ENCODE results near the gene GPR171. TPM values are rescaled to one million over a fixed set of nuclear protein-coding genes. Genes with fewer than 3 reads are reported as not detected.

The GPR171 gene
- total RNA-seq, 1 experiment from 2014 or later, result 0.17 TPM

GRCh38 chr3:151226825-151227224 lies 23.8 kb upstream of the GPR171 start:
- H3K4me1 Mint-ChIP-seq, result peaks cover 25% of the 10 kb centered on the region
- H3K4me3 Mint-ChIP-seq, result no peak overlapping the region
- CTCF ChIA-PET, result interaction anchor here (0.6 to 2.6 kb wide), 4 partner anchors 8 to 58 kb away, joined by 3 to 7 read pairs (median 4); partner anchors contain the start of gene P2RY14
- POLR2A ChIA-PET, result interaction anchor here (0.5 kb wide), 1 partner anchor 107 kb away, joined by 5 read pairs; no protein-coding TSS in a partner anchor
- ATAC-seq (no peak), DNase-seq (ENCODE audit: low spot score) (no peak)
- H3K9me3 Mint-ChIP-seq, result peaks cover 13% of the 10 kb centered on the region
- H3K27ac Mint-ChIP-seq, result no peak overlapping the region
- TF ChIP-seq ZNF423 (CRISPR knock-in tag; IDR thresholded peaks at IDR 0.05), result no peak
- no peak for TF ChIP-seq TCF7 (CRISPR knock-in tag; IDR thresholded peaks at IDR 0.05; ENCODE audit: low read depth)
- TF ChIP-seq MYBL2 (CRISPR knock-in tag; IDR thresholded peaks at IDR 0.05), result no peak
- no peak for TF ChIP-seq TEAD1 (CRISPR knock-in tag; IDR thresholded peaks at IDR 0.05)
- no peak for TF ChIP-seq JUN (CRISPR knock-in tag; IDR thresholded peaks at IDR 0.05)
- TF ChIP-seq ATF3 (CRISPR knock-in tag; conservative IDR thresholded peaks at IDR 0.05), result no peak
- H3K36me3 Mint-ChIP-seq, result peaks cover 12% of the 10 kb centered on the region
- H3K27me3 Mint-ChIP-seq (ENCODE audit: low read depth), result no peaks in the 10 kb centered on the region

GRCh38 chr3:151226088-151226563 lies 23.1 kb upstream of the GPR171 start:
- TF ChIP-seq ELF4 (CRISPR knock-in tag; IDR thresholded peaks at IDR 0.05; ENCODE audit: low read depth) (no peak), ZBTB43 (CRISPR knock-in tag; IDR thresholded peaks at IDR 0.05) (no peak), CDX4 (CRISPR knock-in tag; IDR thresholded peaks at IDR 0.05; ENCODE audit: borderline replicate concordance) (no peak), EMX1 (CRISPR knock-in tag; IDR thresholded peaks at IDR 0.05) (no peak), MLX (CRISPR knock-in tag; IDR thresholded peaks at IDR 0.05) (no peak), JUN (CRISPR knock-in tag; IDR thresholded peaks at IDR 0.05) (no peak), SOX15 (CRISPR knock-in tag; IDR thresholded peaks at IDR 0.05) (no peak), AFF4 (CRISPR knock-in tag; IDR thresholded peaks at IDR 0.05; ENCODE audit: borderline replicate concordance) (no peak), NFATC4 (CRISPR knock-in tag; IDR thresholded peaks at IDR 0.05) (no peak), SMAD3 (CRISPR knock-in tag; IDR thresholded peaks at IDR 0.05; ENCODE audit: borderline replicate concordance) (no peak), ZNF317 (CRISPR knock-in tag; IDR thresholded peaks at IDR 0.05; ENCODE audit: borderline replicate concordance, low read depth) (no peak), ATF6 (CRISPR knock-in tag; IDR thresholded peaks at IDR 0.05) (no peak), ZNF671 (CRISPR knock-in tag; IDR thresholded peaks at IDR 0.05) (no peak)
- POLR2A ChIA-PET, result no interaction called here
- H3K27me3 Mint-ChIP-seq (ENCODE audit: low read depth), result no peaks in the 10 kb centered on the region

More at GRCh38 chr3:151226088-151226563, 23.1 kb upstream of the GPR171 start:
- ATAC-seq (no peak), DNase-seq (ENCODE audit: low spot score) (no peak)
- CTCF ChIA-PET, result interaction anchor here (0.6 to 2.6 kb wide), 4 partner anchors 9 to 58 kb away, joined by 3 to 7 read pairs (median 4); partner anchors contain the start of gene P2RY14
- peaks cover 24% of the 10 kb centered on the region for H3K4me1 Mint-ChIP-seq
- H3K36me3 Mint-ChIP-seq, result peaks cover 19% of the 10 kb centered on the region
- H3K9me3 Mint-ChIP-seq, result peaks cover 19% of the 10 kb centered on the region
- H3K4me3 Mint-ChIP-seq, result no peak overlapping the region
- no peak overlapping the region for H3K27ac Mint-ChIP-seq
